PC-3 (cell line): ENCODE measurements around the gene RABGEF1.
"Not testable (repeated sequence)": the region's sequence is repeated elsewhere in the genome, so short reads cannot be mapped to it uniquely, and the experiment has no call there.

Experiments used
- CTCF ChIP-seq: fragments of 300-600 bp; sonication (generic); conservative IDR thresholded peaks from 2 replicates; pipeline ENCODE4 v1.5.1; 2017; ENCODE audit warnings: antibody characterized with exemption, low read depth, mild to moderate bottlenecking, low read length
- EZH2 ChIP-seq: fragments of 300-600 bp; sonication (generic); IDR thresholded peaks from one replicate; pipeline ENCODE4 v1.6.1; 2017; ENCODE audit warnings: antibody characterized with exemption, mild to moderate bottlenecking, low read length; ENCODE audit not compliant: unreplicated experiment

DNA sequence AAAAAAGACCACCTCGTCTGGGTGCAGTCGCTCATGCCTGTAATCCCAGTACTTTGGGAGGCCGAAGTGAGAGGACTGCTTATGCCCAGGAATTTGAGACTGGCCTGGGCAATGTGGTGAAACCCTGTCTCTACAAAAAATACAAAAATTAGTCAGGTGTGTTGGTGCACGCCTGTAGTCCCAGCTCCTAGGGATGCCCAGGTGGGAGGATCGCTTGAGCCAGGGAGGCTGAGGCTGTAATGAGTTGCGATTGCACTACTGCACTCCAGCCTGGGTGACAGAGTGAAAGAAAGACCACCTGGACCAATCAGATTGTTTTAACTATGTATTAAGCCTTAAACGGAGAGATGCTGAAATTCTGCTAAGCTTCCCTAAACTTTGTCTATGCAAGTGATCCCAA is 103.0 kb downstream of the RABGEF1 start:
- TF ChIP-seq CTCF, EZH2: not testable (repeated sequence)
